ENCODE measurements around the gene LRRC42. TPM values are rescaled to one million over a fixed set of nuclear protein-coding genes. Genes with fewer than 3 reads are reported as not detected.

LRRC42 gene
- total RNA-seq, 1 donor from 2014 or later: 27.2 TPM

DNA sequence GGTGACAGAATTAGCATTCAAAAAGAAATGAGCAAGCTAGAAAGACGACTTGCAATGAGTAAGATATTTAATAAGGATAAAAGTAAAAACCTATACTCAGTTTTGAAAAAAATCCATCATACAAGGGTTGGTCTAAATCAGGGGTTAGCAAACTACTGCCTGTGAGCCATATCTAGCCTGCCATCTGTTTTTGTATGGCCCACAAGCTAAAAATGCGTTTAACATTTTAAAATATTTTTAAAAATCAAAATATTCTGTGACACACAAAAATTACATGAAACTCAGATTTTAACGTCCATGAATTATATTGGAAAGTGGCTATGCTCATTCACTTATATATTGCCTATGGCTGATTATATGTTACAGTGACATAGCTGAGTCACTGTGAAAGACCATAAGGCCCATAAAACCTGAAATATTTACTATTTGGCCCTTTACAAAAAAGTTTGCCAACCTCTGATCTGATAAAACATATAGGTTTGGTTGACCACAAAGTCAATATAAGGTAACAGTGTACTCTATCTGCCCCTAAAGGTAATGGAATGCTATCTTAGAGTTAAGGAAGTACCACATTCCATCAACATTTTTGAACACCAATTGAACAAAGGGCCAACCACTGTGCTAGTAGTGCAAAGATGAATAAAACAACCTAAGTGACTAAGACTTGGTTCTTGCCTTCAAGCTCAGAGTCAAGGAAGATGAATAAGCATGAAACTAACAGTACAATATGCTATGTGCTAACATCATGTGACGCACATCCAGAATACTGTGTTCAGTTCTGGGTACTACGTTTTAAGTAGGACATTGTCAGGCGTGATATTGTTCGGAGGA is 3.8 kb upstream of the LRRC42 start:
- no peak for DNase-seq (ENCODE audit: low spot score)

DNA sequence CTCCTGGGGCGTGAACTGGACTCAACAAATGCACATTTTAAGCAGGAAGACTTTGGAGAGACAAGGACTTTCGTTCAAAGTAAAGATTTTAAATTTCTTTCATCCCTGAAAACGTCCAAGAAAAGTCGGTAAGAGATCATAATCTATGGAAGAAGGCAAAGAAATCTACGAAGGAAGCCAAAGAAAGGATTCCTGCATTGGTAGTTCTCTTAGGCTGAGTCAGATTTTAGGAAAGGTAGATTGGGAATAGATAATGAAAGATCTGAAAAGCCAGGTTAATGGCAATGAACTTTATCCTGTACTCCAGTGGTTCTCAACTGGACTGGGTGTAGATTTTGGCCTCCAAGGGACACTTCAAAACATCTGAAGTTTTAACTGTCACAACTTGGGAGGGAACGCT is 3.1 kb upstream of the LRRC42 start:
- no peak for DNase-seq (ENCODE audit: low spot score)

DNA sequence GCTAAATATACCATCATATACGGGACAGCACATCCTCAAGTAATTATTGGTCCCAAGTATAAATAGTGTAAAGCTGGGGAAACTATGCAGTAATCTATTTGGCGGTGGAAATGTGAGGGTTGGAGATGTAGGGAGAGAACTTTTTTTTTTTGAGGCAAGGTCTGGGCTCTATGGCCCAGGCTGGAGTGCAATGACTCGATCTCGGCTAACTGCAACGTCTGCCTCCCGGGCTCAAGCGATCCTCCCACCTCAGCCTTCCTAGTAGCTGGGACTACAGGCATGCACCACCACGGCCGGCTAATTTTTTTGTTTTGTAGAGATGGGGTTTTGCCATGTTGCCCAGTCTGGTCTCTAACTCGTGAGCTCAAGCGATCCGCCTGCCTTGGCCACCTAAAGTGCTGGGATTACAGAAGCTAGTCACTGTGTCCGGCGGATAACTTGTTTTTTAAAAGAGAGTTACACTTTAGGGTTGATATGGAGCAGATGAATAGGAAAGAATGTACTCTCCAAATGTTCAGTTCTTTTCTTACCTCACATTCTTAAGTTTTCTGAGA is 2.6 kb upstream of the LRRC42 start:
- DNase-seq (ENCODE audit: low spot score): no peak

DNA sequence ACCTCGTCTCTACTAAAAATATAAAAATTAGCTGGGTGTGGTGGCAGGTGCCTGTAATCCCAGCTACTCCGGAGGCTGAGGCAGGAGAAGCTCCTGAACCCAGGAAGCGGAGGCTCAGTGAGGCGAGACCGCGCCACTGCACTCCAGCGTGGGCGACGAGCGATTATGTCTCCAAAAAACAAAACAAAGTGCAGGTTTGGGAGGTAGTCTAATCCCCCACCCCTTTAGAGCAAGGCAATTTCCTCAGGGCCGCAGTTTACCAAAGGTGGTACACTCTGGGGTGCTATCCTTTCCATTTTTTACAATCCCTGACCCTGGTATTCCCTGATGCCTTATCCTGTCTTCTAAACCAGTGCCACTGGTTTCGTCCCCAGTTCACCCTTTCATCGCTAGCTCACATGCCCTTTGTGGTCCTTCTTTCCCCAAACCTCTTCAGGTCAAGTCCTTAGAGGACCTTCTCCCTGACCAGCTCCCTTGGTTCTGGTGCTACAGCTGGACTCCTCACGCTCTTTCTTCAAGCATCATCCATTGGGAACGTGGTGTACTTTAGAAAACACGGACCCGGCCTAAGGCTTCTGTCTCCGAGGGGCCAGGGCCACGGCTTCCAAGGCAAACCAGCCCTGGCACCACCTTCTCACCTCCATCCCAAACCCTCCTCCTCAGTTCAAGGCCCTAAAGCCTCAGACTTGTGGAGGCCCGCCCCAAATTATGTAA is 1.5 kb upstream of the LRRC42 start:
- DNase-seq (ENCODE audit: low spot score): peak; percentile 29

DNA sequence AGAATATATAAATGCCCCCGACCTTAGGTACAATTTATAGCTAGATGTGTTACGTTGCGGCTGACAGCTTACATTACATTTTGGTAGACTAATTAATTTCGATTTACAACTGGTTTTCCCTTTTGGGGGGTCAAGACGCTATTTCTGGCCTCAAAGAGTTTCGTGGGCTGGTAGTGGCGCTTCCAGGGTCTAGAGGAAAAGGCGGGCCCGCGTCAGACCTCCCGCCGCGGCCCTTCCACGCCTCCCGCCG is 1.0 kb upstream of the LRRC42 start:
- DNase-seq (ENCODE audit: low spot score): no peak

DNA sequence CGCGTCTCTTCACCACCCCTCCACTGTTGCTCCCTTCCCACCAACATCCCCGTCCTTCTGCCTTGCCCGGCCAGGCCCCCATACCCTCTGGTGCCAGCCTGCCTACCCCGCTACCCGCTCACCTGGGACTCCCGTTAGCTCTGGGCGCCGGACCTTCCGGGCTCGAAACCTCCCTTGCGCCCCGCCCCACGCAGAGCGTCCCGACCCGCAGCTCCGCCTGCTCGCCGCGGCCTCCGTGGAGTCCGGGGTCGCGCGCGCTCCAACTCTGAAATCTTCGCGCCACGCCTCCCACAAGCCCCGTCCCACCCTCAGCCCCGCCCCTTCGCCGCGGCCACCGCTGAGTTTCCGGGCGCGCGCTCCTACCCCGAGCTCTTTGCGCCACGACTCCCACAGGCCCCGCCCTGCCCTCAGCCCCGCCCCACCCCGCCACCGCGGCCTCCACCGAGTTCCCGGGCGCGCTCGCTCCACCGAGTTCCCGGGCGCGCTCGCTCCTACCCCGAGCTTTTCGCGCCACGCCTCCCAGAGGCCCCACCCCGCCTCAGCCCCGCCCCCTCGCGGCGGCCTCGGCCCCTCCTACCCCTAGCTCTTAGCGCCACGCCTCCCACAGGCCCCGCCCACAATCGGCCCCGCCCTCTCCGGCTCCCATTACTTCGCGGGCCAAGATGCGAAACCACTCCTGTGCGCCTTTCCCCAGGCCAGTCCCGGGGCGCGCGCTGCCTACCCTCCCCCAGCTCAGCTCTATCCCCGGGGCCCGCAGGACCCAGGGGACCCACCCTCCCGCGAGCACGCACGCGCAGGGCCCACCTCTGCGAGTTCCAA is 508 bp upstream of the LRRC42 start, which contains the start of gene IFT25:
TSS of gene IFT25 (minus strand) at position 267 of the 819 bp plus-strand sequence. CDS start 5,617 bp downstream, outside the sequence.
- DNase-seq (ENCODE audit: low spot score): peak; percentile 98

DNA sequence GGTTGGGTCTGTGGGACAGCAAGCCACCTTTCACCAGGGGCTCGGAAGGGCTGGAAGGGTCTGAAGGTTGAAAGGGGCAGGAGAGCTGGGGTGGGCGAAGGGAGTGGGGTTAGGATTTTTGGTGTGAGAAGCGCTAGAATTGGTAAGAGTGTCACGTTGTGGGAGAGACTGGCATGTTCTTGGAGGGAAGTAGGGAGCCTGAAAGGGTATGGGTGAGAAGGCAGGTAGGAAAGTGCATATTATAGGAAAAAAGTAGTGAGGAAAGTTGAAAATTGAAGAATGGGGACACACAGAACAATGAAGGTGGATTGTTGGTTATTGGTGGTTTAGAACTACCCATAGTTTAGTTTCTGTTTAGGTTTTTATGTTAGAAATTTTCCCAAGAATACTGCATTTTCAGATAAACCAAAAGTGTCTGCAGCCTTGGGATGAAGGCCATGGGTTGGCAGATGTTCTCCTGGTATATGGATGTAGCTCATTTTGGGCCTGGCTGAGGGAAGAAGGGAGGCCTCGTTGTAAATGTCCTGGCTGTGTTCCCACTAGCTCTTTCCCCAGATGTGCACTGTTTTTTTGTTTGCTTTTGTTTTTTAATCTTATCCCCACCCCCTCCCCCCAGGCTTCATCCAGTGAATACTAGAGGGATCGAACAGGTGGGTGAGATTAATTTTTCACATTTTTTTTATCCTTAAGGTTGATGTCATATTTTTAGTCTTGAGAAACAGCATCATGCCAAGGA is 1.2 kb downstream of the LRRC42 start:
- no peak for DNase-seq (ENCODE audit: low spot score)

DNA sequence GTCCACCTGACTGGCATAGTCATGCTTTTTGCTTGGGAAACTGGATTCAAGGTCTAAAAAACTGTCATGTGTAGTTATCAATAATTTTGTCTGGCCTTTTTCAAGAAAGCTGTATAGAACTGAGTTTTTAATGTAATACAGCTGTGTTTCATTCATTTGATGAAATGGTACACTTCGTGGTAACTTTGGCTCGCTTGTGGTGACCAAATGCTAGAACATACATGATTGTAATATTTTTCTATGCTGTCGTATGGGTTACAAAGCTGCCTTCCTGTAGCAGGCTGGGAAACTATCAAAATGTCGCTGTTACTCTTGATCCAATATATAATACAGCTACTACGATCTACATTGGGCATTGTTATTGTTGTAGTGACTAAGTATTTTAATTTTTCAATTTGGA is 2.1 kb downstream of the LRRC42 start:
- no peak for DNase-seq (ENCODE audit: low spot score)

DNA sequence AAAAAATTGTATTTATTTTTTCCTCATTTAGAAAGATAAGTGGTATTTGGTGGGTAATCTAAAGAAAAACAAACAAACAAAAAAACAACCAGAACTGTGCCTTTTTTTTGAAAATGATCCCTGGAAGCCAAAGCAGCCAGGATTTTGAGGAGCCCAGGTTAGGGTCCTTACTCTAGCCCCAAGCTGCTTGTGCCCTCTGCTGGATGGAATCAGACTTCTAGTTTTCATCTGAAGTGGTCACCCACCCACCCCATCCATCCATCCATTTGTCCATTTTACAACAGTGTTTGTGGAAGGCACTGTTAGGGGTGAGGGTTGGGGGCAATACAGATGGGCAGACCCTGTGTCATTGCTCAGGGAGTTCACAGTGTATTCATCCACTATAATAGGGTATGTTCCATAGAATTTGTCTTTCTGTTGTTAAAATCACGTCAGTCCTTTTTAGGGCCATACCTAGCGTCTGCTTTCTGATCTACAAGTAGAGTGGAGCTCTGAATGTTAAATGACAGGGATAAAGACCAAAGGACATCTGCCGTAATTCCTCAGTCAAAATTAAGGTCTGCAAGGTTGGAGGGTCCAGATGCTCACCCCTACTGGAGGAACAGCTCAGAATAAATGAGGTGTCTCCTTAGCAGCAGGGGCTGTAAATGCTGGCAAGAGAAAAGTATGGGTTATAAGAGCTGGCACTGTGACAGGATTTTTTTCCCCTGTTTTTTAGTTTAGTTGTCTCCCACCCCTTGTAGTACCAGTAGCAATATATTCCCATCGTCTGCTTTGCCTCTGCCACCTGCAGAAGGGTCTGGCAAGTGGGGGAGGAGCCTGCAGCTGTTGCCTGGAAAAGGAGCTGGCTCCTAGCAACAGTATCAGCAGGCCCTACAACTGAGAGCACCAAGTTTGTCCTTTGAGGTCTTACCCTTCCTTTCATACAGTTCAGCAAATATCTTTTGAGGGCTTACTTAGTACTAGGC is 3.2 kb downstream of the LRRC42 start:
- DNase-seq (ENCODE audit: low spot score): peak; percentile 35

DNA sequence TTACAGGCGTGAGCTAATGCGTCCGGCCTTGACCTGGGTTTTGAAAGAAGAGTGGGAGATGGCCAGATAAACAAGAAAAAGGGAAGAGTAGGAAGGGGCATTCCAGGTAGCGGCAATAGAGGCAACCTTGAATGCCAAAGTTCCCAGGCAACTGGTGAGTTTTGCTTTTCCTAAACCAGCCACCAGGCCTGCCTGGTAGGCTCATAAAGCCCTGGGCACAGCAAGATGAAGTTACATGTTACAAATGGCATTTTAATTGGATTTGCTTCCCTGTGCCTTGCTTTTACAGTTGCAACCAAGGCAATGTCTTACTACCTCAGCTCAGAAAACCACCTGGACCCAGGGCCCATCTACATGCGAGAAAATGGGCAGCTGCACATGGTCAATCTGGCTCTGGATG is 5.5 kb downstream of the LRRC42 start:
- DNase-seq (ENCODE audit: low spot score): no peak

DNA sequence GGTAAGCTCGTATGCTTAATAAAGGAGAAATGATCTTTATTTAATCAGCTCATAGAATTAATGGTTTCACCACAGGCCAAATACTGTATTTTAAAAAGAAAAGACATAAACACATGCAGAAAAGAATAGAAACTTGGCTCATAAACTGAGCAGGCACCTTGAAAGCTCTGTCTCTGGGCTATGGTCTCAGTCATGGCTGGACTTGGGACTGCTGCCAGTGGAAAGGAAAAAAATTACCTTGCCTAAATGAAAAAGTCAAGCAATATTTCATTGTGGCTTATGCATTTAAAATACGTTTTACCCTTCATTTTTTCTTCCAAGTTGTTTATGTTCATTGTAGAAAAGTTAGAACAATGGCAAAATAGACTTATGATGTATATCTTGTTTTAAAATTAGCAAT is 8.0 kb downstream of the LRRC42 start:
- no peak for DNase-seq (ENCODE audit: low spot score)

DNA sequence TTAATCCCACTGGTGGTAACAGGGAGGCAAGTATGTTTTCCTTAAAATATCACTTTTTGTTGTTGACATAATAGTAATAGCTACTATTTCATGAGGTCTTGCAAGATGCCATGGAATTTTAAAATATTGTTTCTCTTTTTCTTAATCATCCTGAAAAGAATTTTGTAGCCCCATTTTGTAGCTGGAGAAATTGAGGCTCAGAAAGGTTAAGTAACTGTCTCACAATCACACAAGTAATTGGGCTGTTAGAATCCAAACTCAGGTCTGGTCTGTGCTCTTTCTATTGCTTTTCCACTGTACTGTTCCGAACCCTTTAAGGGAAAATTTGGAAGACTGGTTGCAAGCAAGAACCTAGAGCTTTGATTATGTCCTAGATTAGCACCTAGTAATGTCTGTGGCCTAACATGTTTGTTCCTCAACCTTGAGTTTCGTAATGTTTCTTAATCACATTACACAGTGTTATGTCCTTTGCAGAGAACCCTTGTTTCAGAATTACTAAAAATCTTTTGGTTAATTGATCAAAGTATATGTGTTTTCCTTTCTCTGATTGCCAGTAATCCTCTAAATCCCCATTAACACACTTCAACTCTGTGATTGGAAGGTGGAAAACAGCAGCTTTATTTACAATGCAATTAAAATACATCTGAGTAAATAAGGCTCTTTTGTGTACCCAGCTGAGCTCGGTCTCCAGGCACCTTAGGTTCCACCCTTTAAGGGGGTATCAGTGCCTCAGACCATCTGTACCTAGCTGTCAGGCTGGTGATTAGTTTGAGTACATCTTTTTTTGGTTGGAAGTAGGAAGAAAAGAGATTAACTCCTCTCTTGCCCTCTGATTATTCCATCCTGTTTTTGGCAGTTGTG is 10.4 kb downstream of the LRRC42 start:
- DNase-seq (ENCODE audit: low spot score): no peak

DNA sequence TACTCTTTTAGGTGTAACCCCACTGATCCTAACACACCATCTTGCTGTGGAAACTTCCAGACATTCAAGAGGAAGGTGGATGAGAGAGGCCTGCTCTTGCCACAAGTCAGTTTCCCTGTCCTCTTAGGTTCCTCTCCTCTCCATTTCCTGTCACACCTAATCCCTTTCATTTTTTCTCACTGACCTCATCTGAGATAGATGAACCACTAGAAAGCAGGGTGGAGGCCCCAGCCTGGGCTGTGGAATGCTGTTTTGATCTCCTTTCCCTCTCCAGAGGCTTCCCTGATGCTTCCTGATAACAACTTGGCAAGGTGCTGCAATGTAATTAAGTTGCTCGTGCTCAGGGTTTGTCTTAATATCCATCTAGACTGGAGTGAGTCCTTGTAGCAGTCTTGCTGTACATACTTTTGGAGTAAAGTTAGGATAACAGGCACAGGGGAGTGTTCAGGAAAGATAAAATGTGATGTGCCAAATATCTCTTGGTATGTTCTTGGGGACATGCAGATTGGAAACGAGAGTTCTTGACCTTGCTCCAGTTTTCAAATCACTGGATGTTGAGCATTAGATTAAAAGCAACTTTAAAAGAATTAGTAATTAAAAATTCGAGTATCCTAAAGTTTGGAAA is 11.2 kb downstream of the LRRC42 start:
- DNase-seq (ENCODE audit: low spot score): peak; percentile 95

DNA sequence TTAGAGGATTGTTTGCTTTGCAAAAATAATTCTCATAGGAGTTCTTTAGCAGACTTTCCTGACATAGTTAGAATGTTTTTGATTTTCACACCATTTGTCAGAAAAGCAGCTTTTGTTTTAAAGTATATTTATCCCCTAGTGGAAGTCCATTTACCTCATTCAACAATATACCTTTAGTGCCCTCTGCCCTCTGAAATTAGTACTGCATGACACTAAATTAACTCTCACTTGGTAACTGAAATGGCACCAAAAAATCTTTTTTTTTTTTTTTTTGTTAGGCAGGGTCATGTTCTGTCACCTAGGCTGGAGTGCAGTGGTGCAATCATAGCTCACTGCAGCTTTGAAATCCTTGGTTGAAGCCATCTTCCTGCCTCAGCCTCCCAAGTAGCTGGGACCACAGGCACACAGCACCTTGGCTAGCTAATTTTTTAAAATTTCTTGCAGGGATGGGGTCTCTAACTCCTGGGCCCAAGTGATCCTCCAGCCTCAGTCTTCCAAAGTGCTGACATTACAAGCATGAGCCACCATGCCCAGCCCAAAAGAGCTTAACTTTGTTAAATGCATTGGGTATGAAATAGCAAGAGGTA is 13.6 kb downstream of the LRRC42 start:
- DNase-seq (ENCODE audit: low spot score): no peak

DNA sequence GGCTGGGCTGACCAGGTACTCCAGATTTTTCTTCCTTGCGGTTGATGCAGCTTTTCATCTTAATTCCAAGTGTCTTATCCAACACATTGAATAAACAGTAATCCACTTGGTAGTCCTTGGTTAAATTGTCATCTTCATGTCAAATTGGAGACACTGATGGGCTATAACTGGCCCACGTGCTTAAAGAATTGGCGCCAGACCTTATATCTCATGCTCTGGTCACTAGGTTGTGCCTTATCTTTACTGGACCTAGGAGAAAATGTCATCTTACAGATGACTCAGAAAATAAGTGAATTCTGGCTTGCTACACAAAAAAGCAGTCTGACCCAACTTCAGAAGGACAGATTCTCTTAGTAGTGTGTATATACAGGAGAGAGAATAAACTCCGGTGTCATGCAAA is 16.2 kb downstream of the LRRC42 start:
- no peak for DNase-seq (ENCODE audit: low spot score)

DNA sequence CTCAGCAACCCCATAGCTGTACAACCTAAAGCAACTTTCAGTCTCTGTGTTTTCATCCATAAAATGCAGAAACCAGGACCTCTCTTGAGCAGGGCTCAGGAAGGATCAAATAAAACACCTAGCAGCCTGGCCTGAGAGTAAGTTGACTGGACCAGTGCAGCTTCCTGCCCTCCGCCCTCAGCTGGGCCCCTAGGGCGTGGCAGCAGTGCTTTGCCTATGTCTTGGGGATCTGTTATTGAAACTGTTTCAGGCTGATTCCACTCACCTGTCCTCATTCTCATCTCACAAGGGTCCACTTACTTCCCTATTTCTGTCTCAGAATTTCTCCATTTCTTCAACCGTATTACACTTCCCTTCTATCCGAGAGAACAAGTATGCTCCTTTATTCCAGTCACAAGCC is 17.3 kb downstream of the LRRC42 start:
- DNase-seq (ENCODE audit: low spot score): no peak

DNA sequence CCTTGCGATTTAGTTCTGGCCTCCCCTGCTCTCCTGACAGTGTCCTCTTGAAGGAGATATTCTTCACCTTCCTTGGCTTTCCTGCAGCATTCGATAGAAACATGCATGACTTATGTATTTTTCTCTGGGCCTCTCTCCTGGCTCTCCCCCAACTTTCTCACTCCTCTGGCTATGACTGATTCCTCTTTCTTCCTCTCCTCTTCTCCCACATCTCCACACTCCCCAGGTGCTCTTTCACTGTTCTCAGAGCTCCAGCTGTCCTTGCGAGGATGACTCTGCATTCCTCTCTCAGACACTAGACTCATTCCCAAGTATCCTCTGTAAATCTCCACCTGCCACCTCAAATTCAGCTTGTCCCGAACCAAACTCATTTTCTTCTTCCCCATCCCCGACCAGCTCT is 18.0 kb downstream of the LRRC42 start:
- no peak for DNase-seq (ENCODE audit: low spot score)

DNA sequence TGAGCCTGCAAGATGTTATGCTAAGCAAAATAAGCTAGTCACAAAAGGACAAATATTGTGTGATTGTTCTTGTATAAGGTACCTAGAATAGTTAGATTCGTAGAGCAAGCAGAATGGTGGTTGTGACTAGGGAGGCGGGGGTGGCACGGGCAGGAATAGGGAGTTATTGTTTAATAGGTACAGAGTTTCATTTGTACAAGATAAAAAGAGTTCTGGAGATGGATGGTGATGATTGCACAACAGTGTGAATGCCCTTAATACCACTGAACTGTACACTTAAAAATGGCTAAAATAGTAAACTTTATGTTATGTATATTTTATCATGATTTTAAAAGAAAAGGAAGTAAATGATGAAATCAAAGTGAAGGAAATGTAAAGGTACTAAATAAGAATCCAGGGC is 20.6 kb downstream of the LRRC42 start:
- DNase-seq (ENCODE audit: low spot score): no peak

Measured in umbilical cord (tissue), 2 donors.